Measurements from ENCODE around the gene ARL4D. TPM values are rescaled to one million over a fixed set of nuclear protein-coding genes. Genes with fewer than 3 reads are reported as not detected.

Gene ARL4D
- total RNA-seq, 1 experiment from 2014 or later: 8.8 TPM

DNA sequence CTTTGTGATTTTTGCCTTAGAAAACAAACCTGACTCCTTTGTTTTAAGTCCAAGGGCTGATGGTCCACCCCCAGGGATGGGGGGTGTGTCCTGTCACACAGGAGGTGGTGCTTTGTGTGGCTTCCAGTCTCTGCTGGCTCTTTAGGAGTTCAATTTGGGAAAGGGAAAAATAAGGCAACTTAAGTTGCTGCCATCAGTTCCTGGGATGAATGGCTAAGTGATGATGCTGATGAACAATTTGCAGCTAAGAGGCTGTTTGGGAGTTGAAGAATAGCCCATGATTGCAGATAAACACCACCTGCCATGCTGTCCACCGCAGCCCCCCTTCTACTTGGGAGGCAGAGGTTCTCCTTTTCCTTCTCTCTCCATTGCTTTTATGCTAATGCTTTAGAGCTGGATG, 40.2 kb downstream of the ARL4D start:
- BruUV-seq (replicated peaks): no TSS peak
- Histone ChIP-seq H3K4me3 (no peak overlapping the region), H3K79me2 (ENCODE audit: low read depth) (no peaks in the 10 kb centered on the region), H3F3A (ENCODE audit: insufficient read depth, low read depth) (peaks cover 9% of the 10 kb centered on the region; the same call in 1 of the 2 replicates), H2AFZ (no peak overlapping the region), H3K27me3 (ENCODE audit: insufficient read depth, low read depth) (no peaks in the 10 kb centered on the region), H3K4me1 (replicated peaks; ENCODE audit: insufficient read depth) (peaks cover 9% of the 10 kb centered on the region), H3K9me3 (ENCODE audit: insufficient read depth, low read depth) (no peaks in the 10 kb centered on the region), H3K9me2 (ENCODE audit: insufficient read depth) (no peaks in the 10 kb centered on the region), H4K20me1 (ENCODE audit: insufficient read depth) (no peaks in the 10 kb centered on the region), H3K36me3 (ENCODE audit: low read depth) (no peaks in the 10 kb centered on the region), H3K4me2 (no peak overlapping the region), H3K27ac (no peak overlapping the region)
- CTCF ChIA-PET: no interaction called here
- intact Hi-C loops (cut with micrococcal nuclease; ENCODE audit: unreplicated experiment): no loop called here
- no peak for DNase-seq
- TF ChIP-seq EZH2 (IDR thresholded peaks at IDR 0.05; ENCODE audit: low read depth): no peak
- TF ChIP-seq CTCF (conservative IDR thresholded peaks at IDR 0.05): no peak
- POLR2A ChIA-PET (ENCODE audit: unreplicated experiment): no interaction called here

- H3K27me3 ChIP-seq (ENCODE audit: insufficient read depth, low read depth): no peaks in the 10 kb centered on the region
- POLR2A ChIA-PET (ENCODE audit: unreplicated experiment): interaction anchor here (0.6 kb wide), 1 partner anchor 103 kb away, joined by 5 read pairs; no protein-coding TSS in a partner anchor
- no TSS peak for BruUV-seq (replicated peaks)
- CTCF ChIA-PET: no interaction called here
- H3K36me3 ChIP-seq (ENCODE audit: low read depth): no peaks in the 10 kb centered on the region
- no peaks in the 10 kb centered on the region for H3K9me3 ChIP-seq (ENCODE audit: insufficient read depth, low read depth)
- intact Hi-C loops (cut with micrococcal nuclease; ENCODE audit: unreplicated experiment): no loop called here
- no peak overlapping the region for H2AFZ ChIP-seq
- DNase-seq: no peak
- no peaks in the 10 kb centered on the region for H4K20me1 ChIP-seq (ENCODE audit: insufficient read depth)
- H3K27ac ChIP-seq: no peak overlapping the region
- 0 out of 2 replicates have a peak, but pooled peaks cover 6% of the 10 kb centered on the region for H3F3A ChIP-seq (ENCODE audit: insufficient read depth, low read depth)
- no peak overlapping the region for H3K4me2 ChIP-seq
- no peaks in the 10 kb centered on the region for H3K4me1 ChIP-seq (replicated peaks; ENCODE audit: insufficient read depth)
- TF ChIP-seq EZH2 (IDR thresholded peaks at IDR 0.05; ENCODE audit: low read depth) (no peak), CTCF (conservative IDR thresholded peaks at IDR 0.05) (no peak)
- H3K4me3 ChIP-seq: no peak overlapping the region
- H3K9me2 ChIP-seq (ENCODE audit: insufficient read depth): no peaks in the 10 kb centered on the region
- no peaks in the 10 kb centered on the region for H3K79me2 ChIP-seq (ENCODE audit: low read depth)
These were observed 43.9 kb downstream of the ARL4D start for GRCh38 chr17:43442711-43443110.

DNA sequence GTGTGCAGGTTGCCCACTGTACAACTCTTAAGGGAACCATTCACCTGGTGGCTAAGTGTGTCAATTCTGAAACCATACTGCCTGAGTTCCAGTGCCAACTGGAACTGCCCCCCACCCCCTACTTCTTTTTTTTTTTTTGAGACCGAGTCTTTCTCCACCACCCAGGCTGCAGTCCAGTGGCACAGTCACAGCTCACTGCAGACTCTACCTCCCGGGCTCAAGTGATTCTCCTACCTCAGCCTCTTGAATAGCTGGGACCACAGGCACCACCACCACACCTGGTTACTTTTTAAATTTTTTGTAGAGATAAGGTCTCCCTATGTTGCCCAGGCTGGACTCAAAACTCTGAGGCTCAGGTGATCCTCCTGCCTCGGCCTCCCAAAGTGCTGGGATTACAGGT, 44.6 kb downstream of the ARL4D start:
- POLR2A ChIA-PET (ENCODE audit: unreplicated experiment): no interaction called here

More for the DNA sequence above, 44.6 kb downstream of the ARL4D start:
- H3K79me2 ChIP-seq (ENCODE audit: low read depth): no peaks in the 10 kb centered on the region
- H2AFZ ChIP-seq: no peak overlapping the region
- CTCF ChIA-PET: no interaction called here
- intact Hi-C loops (cut with micrococcal nuclease; ENCODE audit: unreplicated experiment): no loop called here
- H3K4me3 ChIP-seq: no peak overlapping the region
- H4K20me1 ChIP-seq (ENCODE audit: insufficient read depth): no peaks in the 10 kb centered on the region
- no peaks in the 10 kb centered on the region for H3K9me2 ChIP-seq (ENCODE audit: insufficient read depth)
- no peaks in the 10 kb centered on the region for H3K27me3 ChIP-seq (ENCODE audit: insufficient read depth, low read depth)
- no peak overlapping the region for H3K27ac ChIP-seq
- no peaks in the 10 kb centered on the region for H3K36me3 ChIP-seq (ENCODE audit: low read depth)
- H3F3A ChIP-seq (ENCODE audit: insufficient read depth, low read depth): 0 out of 2 replicates have a peak, but pooled peaks cover 6% of the 10 kb centered on the region
- H3K4me2 ChIP-seq: no peak overlapping the region
- no TSS peak for BruUV-seq (replicated peaks)
- no peak for TF ChIP-seq CTCF (conservative IDR thresholded peaks at IDR 0.05)
- TF ChIP-seq EZH2 (IDR thresholded peaks at IDR 0.05; ENCODE audit: low read depth): no peak
- no peak for DNase-seq
- H3K9me3 ChIP-seq (ENCODE audit: insufficient read depth, low read depth): no peaks in the 10 kb centered on the region
- H3K4me1 ChIP-seq (replicated peaks; ENCODE audit: insufficient read depth): no peaks in the 10 kb centered on the region
